Stimulated activated CD8-positive, alpha-beta memory T cell treated with anti-CD3 and anti-CD28 coated beads, Interleukin-4, amount 100 ng/mL, for 1 hour (primary cell): ENCODE measurements around the gene BCLAF1.

Experiments
- DNase-seq, 2 donors: peaks; one replicate each; pipeline ENCODE4 v3.0.0-alpha.2; 2020; ENCODE audit warnings: low read depth in 2 of 2, low spot score in 1 of 2

The BCLAF1 gene

GRCh38 chr6:136208783-136209182 is 80.9 kb downstream of the BCLAF1 start:
- no peak for DNase-seq
